CD4-positive, alpha-beta T cell treated with Interleukin-21 for 1 hour (primary cell): ENCODE data around the gene FRMD7.
"Not testable (repeated sequence)": the region's sequence is repeated elsewhere in the genome, so short reads cannot be mapped to it uniquely, and the experiment has no call there.

Experiments
- DNase-seq: peaks from one replicate; pipeline ENCODE4 v3.0.0-alpha.2; 2020

Gene FRMD7

DNA sequence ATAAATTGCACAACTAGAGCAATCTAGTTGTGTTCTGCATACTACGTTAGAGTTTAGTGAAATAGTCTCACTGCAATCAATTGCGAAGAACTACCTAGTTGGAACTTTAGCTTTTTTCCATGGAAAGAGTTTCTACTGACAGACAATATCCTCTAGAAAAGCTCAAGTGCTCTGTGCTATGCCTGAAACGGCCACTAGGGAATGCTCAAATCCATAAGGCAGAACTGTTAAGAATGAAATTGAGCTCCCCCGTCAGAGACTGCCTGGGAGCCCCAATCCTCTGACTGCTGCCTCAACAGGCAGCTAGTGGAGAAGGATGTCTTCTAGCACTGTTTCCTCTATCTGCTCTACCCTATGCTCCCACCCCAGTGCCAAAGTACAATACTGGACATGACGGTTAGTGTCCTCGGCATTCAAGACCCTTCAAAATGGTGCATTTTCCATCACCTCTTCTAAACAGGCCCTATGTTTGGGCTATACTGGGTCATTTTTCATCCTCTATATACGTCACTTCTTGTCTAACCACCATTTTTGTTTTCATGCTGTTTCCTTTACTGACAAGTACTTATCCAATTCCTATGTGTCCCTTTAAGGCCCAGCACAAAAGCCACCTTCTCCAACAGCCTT lies 35.3 kb downstream of the FRMD7 start:
- peak; percentile 58 for DNase-seq

- DNase-seq: no peak
Observed at GRCh38 chrX:132090403-132091159, 37.2 kb downstream of the FRMD7 start.

GRCh38 chrX:132088864-132089263 lies 39.0 kb downstream of the FRMD7 start:
- no peak for DNase-seq

GRCh38 chrX:132086672-132087071 lies 41.1 kb downstream of the FRMD7 start:
- DNase-seq: no peak

DNA sequence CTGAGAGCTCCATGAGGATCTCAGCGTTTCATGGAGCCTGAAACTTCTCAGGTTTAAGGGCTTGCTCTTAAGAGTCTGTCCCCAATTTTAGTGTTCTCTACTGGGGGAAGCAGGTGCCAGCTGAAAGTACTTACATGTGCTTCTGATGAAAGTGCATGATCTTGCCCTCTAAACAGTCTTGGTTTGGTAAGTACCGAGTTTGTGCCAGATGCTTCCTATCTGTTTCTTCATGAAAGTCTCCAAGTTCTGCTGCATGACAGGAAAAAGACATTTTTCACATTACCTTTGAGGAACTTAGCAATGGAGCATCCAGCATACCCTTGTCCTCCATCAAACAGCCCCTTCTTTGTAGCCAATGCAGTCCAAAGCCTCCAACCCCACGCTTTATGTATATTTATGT lies 42.0 kb downstream of the FRMD7 start:
- DNase-seq: no peak

- DNase-seq: no peak
Observed at GRCh38 chrX:132077912-132078311, 49.9 kb downstream of the FRMD7 start.

- DNase-seq: no peak
Observed at GRCh38 chrX:132077414-132077813, 50.4 kb downstream of the FRMD7 start.

DNA sequence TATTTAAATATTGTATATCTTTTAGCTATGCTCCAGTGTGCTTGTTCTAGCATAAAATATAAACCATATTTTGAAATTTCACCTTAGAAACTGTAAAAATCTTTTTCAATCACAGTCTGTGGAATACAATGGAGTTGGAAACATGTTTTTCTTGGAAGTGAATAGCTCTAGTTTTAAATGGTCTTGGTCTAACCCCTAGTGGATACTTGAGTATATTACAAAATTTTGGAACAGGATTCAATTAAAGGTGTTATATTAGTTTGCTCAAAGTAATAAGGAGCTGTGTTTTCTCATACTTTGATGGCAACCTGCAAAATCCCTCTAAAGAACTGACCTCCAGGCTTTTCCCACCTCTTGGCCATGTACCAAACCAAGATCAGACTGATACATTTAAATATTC lies 56.6 kb downstream of the FRMD7 start:
- peak; percentile 8 for DNase-seq

- DNase-seq: no peak
Observed at GRCh38 chrX:132068405-132068804, 59.4 kb downstream of the FRMD7 start.

DNA sequence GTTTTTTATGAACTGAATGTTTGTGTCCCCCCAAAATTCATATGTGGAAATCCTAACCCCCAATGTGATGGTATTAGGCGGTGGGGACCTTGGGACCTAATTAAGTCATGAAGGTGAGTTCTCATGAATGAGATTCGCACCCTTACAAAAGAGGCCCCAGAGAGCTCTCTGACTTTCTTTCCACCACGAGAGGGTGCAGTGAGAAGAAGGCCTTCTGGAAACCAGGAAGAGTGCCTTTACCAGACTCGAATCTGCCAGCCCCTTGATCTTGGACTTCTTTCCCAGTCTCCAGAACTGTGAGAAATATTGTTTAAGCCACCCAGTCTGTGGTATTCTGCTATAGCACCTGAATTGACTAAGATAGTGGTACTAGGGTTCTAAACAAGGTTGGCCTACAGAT lies 64.0 kb downstream of the FRMD7 start:
- no peak for DNase-seq

- no peak for DNase-seq
Observed at GRCh38 chrX:132063334-132063733, 64.5 kb downstream of the FRMD7 start.

DNA sequence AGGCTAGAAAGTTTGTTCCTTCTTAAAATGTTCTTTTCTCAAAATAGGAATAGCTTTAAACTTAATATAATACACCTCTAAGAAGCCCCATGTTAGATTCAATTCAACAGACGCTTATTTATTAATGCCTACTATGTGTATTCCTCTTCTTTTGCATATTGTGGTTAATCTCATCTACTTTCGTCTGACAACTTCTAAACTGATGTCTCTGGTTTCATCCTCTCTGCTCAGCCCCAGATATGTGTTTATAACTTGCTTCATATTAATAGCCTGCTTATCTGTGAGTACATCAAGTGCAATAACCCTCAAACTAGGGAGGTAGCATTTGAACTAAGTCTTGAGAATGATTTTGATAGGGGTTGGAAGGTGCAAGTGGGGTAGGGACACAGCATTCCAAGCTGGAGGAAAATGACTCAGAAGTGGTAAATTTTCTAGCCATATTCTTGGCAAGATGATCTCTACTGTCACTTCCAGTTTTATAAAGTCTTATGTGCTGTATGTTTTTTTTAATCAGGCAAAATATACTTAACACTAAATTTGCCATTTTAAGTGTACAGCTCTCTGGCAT lies 67.8 kb downstream of the FRMD7 start:
- DNase-seq: no peak

- DNase-seq: no peak
Observed at GRCh38 chrX:132058975-132059374, 68.8 kb downstream of the FRMD7 start.

DNA sequence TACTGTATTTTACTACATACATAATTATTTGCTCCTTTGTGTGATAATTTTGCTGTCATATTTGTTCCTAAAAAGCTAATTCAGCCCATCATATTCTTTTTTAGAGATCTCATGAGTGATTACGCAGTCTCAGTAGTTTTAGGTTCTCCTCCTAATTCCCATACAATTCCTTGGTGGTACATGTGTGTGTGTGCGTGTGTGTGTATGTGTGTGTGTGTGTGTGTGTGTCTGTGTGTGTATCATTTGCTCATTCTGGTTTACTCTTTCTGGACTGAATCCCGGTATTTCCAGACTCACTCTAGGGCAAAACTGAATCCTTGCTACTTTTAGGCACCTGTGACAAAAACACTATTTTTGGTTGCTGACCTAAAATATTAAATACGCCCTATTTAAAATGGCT lies 69.8 kb downstream of the FRMD7 start:
- no peak for DNase-seq

DNA sequence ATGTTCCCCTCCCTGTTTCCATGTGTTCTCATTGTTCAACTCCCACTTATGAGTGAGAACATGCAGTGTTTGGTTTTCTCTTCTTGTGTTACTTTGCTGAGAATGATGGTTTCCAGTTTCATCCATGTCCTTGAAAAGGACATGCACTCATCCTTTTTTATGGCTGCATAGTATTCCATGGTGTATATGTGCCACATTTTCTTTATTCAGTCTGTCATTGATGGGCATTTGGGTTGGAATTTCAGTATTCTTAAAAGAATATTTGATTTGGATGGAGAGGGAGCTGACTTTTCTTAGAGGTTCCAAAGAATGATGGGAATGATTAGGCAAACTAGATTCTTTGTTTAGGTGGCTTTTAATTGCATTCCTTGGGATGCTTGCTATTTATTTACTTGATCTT lies 76.0 kb downstream of the FRMD7 start:
- not testable (repeated sequence) for DNase-seq

DNA sequence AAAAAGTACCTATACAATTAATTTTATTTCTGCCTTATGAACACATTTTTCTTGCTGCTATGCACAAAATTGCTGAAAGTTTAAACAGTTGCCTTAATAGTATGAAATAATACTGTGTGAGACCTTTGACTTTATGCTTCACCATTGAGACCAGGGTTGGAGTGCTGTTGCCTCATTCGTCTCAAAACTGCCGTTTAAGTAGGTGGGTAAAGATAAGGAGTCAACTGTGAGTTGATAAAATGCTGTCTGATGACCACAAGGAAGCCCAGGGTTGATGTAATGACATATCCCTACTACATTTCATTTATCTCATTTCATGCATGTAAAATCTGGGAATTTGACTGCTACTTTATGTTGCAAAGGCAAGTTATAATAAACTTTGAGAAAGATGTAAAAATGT lies 81.3 kb downstream of the FRMD7 start:
- no peak for DNase-seq

DNA sequence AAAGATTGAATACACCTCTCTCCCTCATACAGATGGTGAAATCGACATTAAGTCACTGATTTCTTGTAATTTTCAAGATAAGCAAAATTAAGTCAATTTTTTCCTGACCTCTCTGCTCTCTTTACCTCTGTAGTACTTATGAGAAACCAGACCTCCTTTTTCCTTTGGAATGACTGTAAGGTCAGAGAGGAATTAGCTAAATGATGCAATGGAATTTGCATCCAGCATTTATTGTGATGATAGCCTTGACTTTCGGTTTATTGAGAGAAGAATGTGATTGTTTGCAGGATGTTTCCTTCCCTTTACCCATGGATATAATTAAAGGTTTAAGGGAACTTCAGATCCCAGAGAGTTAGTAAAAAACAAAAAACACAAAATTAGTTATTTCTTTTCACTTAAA lies 82.4 kb downstream of the FRMD7 start:
- DNase-seq: no peak

- DNase-seq: no peak
Observed at GRCh38 chrX:132044953-132045352, 82.9 kb downstream of the FRMD7 start.

GRCh38 chrX:132043977-132044376 lies 83.8 kb downstream of the FRMD7 start:
- no peak for DNase-seq

DNA sequence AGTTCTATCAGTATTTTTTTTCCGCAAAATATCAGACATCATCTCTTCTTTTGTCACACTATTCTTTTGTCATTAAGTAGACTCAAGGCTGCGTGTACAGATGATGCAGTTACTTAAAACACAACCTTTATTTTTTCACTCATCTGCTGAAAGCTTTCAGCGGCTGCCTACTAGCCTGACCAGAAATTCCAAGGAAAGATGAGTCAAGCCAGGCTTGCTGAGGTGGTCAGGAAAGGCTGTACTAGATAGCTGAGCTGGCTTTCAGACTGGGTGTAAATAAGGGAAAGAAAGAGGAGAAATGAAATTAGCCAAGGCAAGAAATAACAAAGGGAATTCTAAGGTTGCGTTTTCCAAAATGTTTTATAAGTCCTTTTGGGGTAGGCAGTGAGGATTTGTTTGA lies 86.8 kb downstream of the FRMD7 start:
- no peak for DNase-seq

DNA sequence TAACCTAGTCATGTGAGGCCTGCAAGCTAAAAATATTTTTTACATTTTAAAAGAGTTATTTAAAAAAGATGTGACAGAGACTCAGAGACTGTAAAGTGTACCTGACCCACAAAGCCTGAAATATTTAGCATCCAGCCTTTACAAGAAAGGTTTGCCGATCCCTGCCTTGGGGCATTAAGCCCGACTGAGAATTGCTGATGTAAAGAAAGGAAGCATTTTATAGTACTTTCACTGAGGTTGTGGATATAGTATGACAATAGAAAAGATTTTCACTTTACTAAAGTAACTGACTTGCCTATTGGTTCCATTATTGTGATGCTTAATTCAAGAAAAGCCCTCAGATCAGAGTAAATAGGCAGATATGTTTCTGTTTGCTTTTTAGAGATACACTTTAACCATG lies 87.8 kb downstream of the FRMD7 start:
- no peak for DNase-seq

GRCh38 chrX:132037479-132037993 lies 90.3 kb downstream of the FRMD7 start:
- DNase-seq: no peak

GRCh38 chrX:132034648-132035047 lies 93.2 kb downstream of the FRMD7 start:
- DNase-seq: no peak

DNA sequence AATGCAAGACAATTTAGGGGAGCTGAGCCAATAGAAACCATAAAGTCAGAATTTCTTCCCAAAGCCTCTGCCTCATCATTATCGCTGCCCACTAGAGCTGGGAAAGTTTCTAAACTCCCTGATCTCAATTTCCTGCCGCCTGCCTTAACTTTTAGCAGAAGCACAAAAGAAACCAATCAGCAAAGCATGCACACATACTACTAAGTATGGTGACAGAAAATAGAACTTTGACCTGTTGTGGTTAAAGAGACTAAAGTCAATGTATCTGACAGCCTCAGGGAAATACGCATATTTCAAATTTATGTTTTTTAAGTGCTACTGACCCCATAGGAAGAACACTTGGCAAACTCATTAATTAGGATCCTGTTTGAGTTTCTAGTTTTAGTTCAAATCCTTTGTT lies 94.7 kb downstream of the FRMD7 start:
- DNase-seq: no peak
